Endothelial cell of umbilical vein (primary cell): Measurements from ENCODE around the gene DACH2. TPM values are rescaled to one million over a fixed set of nuclear protein-coding genes. Genes with fewer than 3 reads are reported as not detected.

Experiments
- BruUV-seq: library from RNA; stranded (reverse); fragments of 400-500 nt; replicated peaks from 2 replicates; lab custom pipeline; 2021; lab: Mats Ljungman, UMichigan
- CTCF ChIA-PET: fragments of 300-600, 350-600 bp; sonication (Branson Sonifier 250); formaldehyde crosslinking; loops from one replicate; lab custom pipeline; 2021; ENCODE audit warnings: antibody characterized with exemption, inconsistent platforms; lab: Charles Lee
- POLR2A ChIA-PET: fragments of 300-600, 350-600 bp; sonication (Branson Sonifier 250); formaldehyde crosslinking; loops from one replicate; lab custom pipeline; 2021; ENCODE audit warnings: antibody characterized with exemption, inconsistent platforms; lab: Charles Lee
- DNase-seq: peaks from one replicate; pipeline ENCODE4 v3.0.0-alpha.2; 2011; ENCODE audit warnings: low read depth, low spot score
- FAIRE-seq: peaks from 2 replicates; lab custom pipeline; 2011; peaks lifted over from hg19 to GRCh38; lab: Jason Lieb, UNC
- H2AFZ ChIP-seq: 2 replicates; pipeline ENCODE4 v1.6.0; 2012; ENCODE audit warnings: low read depth, low read length, control low read depth, inconsistent platforms
- H3K27ac ChIP-seq: 2 replicates; pipeline ENCODE4 v1.5.1; 2011; ENCODE audit warnings: low read depth, mild to moderate bottlenecking, control low read depth, low read length, moderate library complexity; ENCODE audit not compliant: insufficient read depth
- H3K27me3 ChIP-seq, 2 experiments: 2 replicates each; pipeline versions ENCODE4 v1.6.0 to v1.6.1; 2011; ENCODE audit warnings: low read length in 2 of 2, mixed read lengths in 1 of 2; ENCODE audit not compliant: control insufficient read depth in 2 of 2, insufficient read depth in 2 of 2
- H3K36me3 ChIP-seq, 2 experiments: 2 replicates in 1 of 2; 3 replicates in 1 of 2; pipeline ENCODE4 v1.5.1; 2011; ENCODE audit warnings: low read length in 2 of 2, mild to moderate bottlenecking in 1 of 2, moderate library complexity in 1 of 2; ENCODE audit not compliant: control insufficient read depth in 2 of 2, insufficient read depth in 2 of 2; ENCODE audit errors: extremely low read depth in 1 of 2
- H3K4me1 ChIP-seq: 3 replicates; pipeline ENCODE4 v1.5.1; 2011; ENCODE audit warnings: mild to moderate bottlenecking, low read length; ENCODE audit not compliant: control insufficient read depth, insufficient read depth; ENCODE audit errors: extremely low read depth
- H3K4me2 ChIP-seq: 2 replicates; pipeline ENCODE4 v1.6.1; 2011; ENCODE audit warnings: low read length, control low read depth, mixed read lengths; ENCODE audit not compliant: insufficient read depth
- H3K4me3 ChIP-seq, 3 experiments: fragments of 200-600 bp in 1 of 3; sonication (generic), shearing (Covaris generic) in 1 of 3; replicated peaks in 1 of 3; 2 replicates each; pipeline ENCODE4 v1.5.1; 2011 to 2016; ENCODE audit warnings: control low read depth in 3 of 3, low read length in 3 of 3, mild to moderate bottlenecking in 2 of 3, inconsistent platforms in 1 of 3, low read depth in 1 of 3, moderate library complexity in 1 of 3; ENCODE audit not compliant: insufficient read depth in 1 of 3
- H3K79me2 ChIP-seq: 2 replicates; pipeline ENCODE4 v1.6.0; 2012; ENCODE audit warnings: low read length, inconsistent platforms; ENCODE audit not compliant: control insufficient read depth, insufficient read depth
- H3K9ac ChIP-seq: replicated peaks from 2 replicates; pipeline ENCODE3; 2011; ENCODE audit warnings: low read length, control low read depth; ENCODE audit not compliant: insufficient read depth; ENCODE audit errors: extremely low read depth
- H3K9me1 ChIP-seq: replicated peaks from 3 replicates; pipeline ENCODE4 v1.6.0; 2011; ENCODE audit warnings: mild to moderate bottlenecking, low read length; ENCODE audit not compliant: control insufficient read depth, insufficient read depth; ENCODE audit errors: extremely low read depth
- H3K9me3 ChIP-seq: replicated peaks from 2 replicates; pipeline ENCODE4 v1.5.1; 2012; ENCODE audit warnings: low read length, inconsistent platforms; ENCODE audit not compliant: control insufficient read depth, insufficient read depth
- H4K20me1 ChIP-seq: replicated peaks from 2 replicates; pipeline ENCODE3; 2011; ENCODE audit warnings: mild to moderate bottlenecking, low read length; ENCODE audit not compliant: control insufficient read depth, insufficient read depth; ENCODE audit errors: extremely low read depth
- CTCF ChIP-seq, 2 donors: IDR thresholded peaks; 1 replicate in 1 of 2; 2 replicates in 1 of 2; pipeline ENCODE4 v1.5.1; 2011; ENCODE audit warnings: low read length in 2 of 2, mild to moderate bottlenecking in 2 of 2, moderate library complexity in 2 of 2, control low read depth in 1 of 2, inconsistent platforms in 1 of 2, low read depth in 1 of 2; ENCODE audit not compliant: insufficient read depth in 1 of 2; ENCODE audit errors: extremely low read depth in 1 of 2
- EZH2 ChIP-seq: IDR thresholded peaks from 2 replicates; pipeline ENCODE4 v1.6.1; 2012; ENCODE audit warnings: borderline replicate concordance, low read depth, mild to moderate bottlenecking, moderate library complexity, low read length, inconsistent platforms; ENCODE audit not compliant: severe bottlenecking
- FOS ChIP-seq: IDR thresholded peaks from 2 replicates; pipeline ENCODE4 v1.6.1; 2011; ENCODE audit warnings: mild to moderate bottlenecking, low read length, moderate library complexity, borderline replicate concordance; ENCODE audit not compliant: insufficient read depth
- GATA2 ChIP-seq: IDR thresholded peaks from 2 replicates; pipeline ENCODE4 v1.7.0; 2011; ENCODE audit warnings: low read depth, mild to moderate bottlenecking, moderate library complexity, mixed read lengths, low read length; ENCODE audit not compliant: insufficient read length, insufficient read depth
- JUN ChIP-seq: IDR thresholded peaks from 2 replicates; pipeline ENCODE4 v1.6.1; 2011; ENCODE audit warnings: borderline replicate concordance, low read depth; ENCODE audit not compliant: insufficient read length, insufficient read depth
- MAX ChIP-seq: IDR thresholded peaks from 2 replicates; pipeline ENCODE4 v1.6.1; 2011; ENCODE audit not compliant: insufficient read depth, insufficient read length
- MYC ChIP-seq: IDR thresholded peaks from one replicate; pipeline ENCODE4 v1.6.1; 2011; ENCODE audit warnings: mild to moderate bottlenecking, low read depth, low read length
- POLR2A ChIP-seq: IDR thresholded peaks from 2 replicates; pipeline ENCODE4 v1.6.1; 2012; ENCODE audit warnings: low read depth, mild to moderate bottlenecking, control low read depth, low read length
- POLR2AphosphoS5 ChIP-seq: IDR thresholded peaks from 2 replicates; pipeline ENCODE4 v1.6.1; 2012; ENCODE audit warnings: low read depth, mild to moderate bottlenecking, control low read depth, low read length, moderate library complexity; ENCODE audit not compliant: insufficient read depth
- dilution Hi-C: fragments of 300-500 bp; cut with MboI; formaldehyde crosslinking; loops from one replicate; pipeline ENCODE4 v1.15.0; 2019; ENCODE audit warnings: low sequenced_read_pairs; ENCODE audit not compliant: extremely low pct_ligation_motif_present
- intact Hi-C: fragments of 100-400 bp; cut with micrococcal nuclease; formaldehyde crosslinking; loops from one replicate; pipeline ENCODE4 v1.10.0; 2022
- polyA plus RNA-seq, 4 experiments: library from polyadenylated mRNA; depleted of rRNA in 3 of 4; stranded (reverse) in 3 of 4; unstranded in 1 of 4; fragments of >200 nt; gene quantifications; 2 replicates each; pipeline versions ENCODE4 v1.2.1 to v1.2.3, GENCODE V29; 2011 to 2012; ENCODE audit warnings: missing spikeins in 1 of 4
- total RNA-seq: library from RNA; stranded (reverse); gene quantifications from 2 replicates; pipeline ENCODE4 v1.2.3, GENCODE V29; 2021

DACH2 gene
- total and polyA plus RNA-seq, 2 donors (not counting 3 experiments of a cell fraction or from before 2014, with no cell fraction given), result not detected

- no peak overlapping the region for H2AFZ ChIP-seq
- no peaks in the 10 kb centered on the region for H3K9me3 ChIP-seq
- H3K36me3 ChIP-seq, result no peaks in the 10 kb centered on the region
- H3K79me2 ChIP-seq, result no peaks in the 10 kb centered on the region
- no peak overlapping the region for H3K4me2 ChIP-seq
- FAIRE-seq (no peak), DNase-seq (no peak)
- no TSS peak for BruUV-seq
- no peaks in the 10 kb centered on the region for H3K27me3 ChIP-seq
- dilution Hi-C loops, result no loop called here
- ChIA-PET CTCF (no interaction called here), POLR2A (no interaction called here)
- no peak overlapping the region for H3K27ac ChIP-seq
- H3K4me3 ChIP-seq, result no peak overlapping the region
- TF ChIP-seq FOS, result no peak
- no peak for TF ChIP-seq MAX
- TF ChIP-seq JUN, result no peak
- TF ChIP-seq GATA2, result no peak
- no peak for TF ChIP-seq POLR2A
- no peak for TF ChIP-seq POLR2AphosphoS5
- TF ChIP-seq EZH2, result no peak
- no peak for TF ChIP-seq CTCF (IDR thresholded peaks at IDR 0.05; ENCODE audit: extremely low read depth in 1 of 2, insufficient read depth in 1 of 2, low read depth in 1 of 2, low read length in 2 of 2)
- no peak for TF ChIP-seq MYC
- no peak overlapping the region for H3K9ac ChIP-seq
- no peaks in the 10 kb centered on the region for H4K20me1 ChIP-seq
- intact Hi-C loops, result no loop called here
- H3K4me1 ChIP-seq, result no peaks in the 10 kb centered on the region
- no peaks in the 10 kb centered on the region for H3K9me1 ChIP-seq
Observed at GRCh38 chrX:86507331-86507730, 359.1 kb downstream of the DACH2 start.
